H1 (cell line): Measurements from ENCODE around the gene CAPN7.

Experiments used
- CHD2 ChIP-seq: IDR thresholded peaks from 2 replicates; pipeline ENCODE4 v1.6.1; 2012; ENCODE audit warnings: low read length, improper control_type of control experiment
- CTCF ChIP-seq, 3 experiments: IDR thresholded peaks; 1 replicate in 2 of 3; 2 replicates in 1 of 3; pipeline versions ENCODE4 v1.5.1 to v1.6.1; 2011; ENCODE audit warnings: low read length in 3 of 3, mild to moderate bottlenecking in 3 of 3, inconsistent platforms in 2 of 3, low read depth in 1 of 3, moderate library complexity in 1 of 3; ENCODE audit not compliant: insufficient read depth in 1 of 3; ENCODE audit errors: control extremely low read depth in 1 of 3
- POLR2A ChIP-seq, 2 experiments: IDR thresholded peaks; 1 replicate in 1 of 2; 2 replicates in 1 of 2; pipeline ENCODE4 v1.6.1; 2011; ENCODE audit warnings: low read depth in 2 of 2, low read length in 2 of 2, mild to moderate bottlenecking in 2 of 2; ENCODE audit errors: control extremely low read depth in 1 of 2
- ZNF274 ChIP-seq: IDR thresholded peaks from 2 replicates; pipeline ENCODE4 v1.7.0; 2012; ENCODE audit warnings: low read length, borderline replicate concordance; ENCODE audit errors: extremely low read depth

- TF ChIP-seq POLR2A (IDR thresholded peaks at IDR 0.05; ENCODE audit: control extremely low read depth in 1 of 2, low read depth in 2 of 2, low read length in 2 of 2) (no peak), CTCF (IDR thresholded peaks at IDR 0.05; ENCODE audit: control extremely low read depth in 1 of 3, insufficient read depth in 1 of 3, low read depth in 1 of 3, low read length in 3 of 3) (no peak), CHD2 (no peak), ZNF274 (no peak)
Observed at GRCh38 chr3:15288331-15289035, 82.4 kb downstream of the CAPN7 start.
